HG03066 (cell line): ENCODE data around the gene CTNND2.

Source experiments
- ATAC-seq: cut with Tn5 transposase; IDR thresholded peaks from one replicate; pipeline ENCODE4 v1.9.1; 2021; ENCODE audit warnings: low read depth; ENCODE audit not compliant: unreplicated experiment

The CTNND2 gene

GRCh38 chr5:11904265-11904906, at the start of gene CTNND2:
Gene CTNND2, minus strand, starts transcription at chr5:11904446. Its CDS starts 593 bp downstream, at chr5:11903853.
- peak; percentile 48 for ATAC-seq

GRCh38 chr5:11946317-11946716, 42.1 kb upstream of the CTNND2 start:
- no peak for ATAC-seq

GRCh38 chr5:11941566-11941965, 37.3 kb upstream of the CTNND2 start:
- ATAC-seq = no peak

- ATAC-seq = no peak
Observed at GRCh38 chr5:11931638-11932037, 27.4 kb upstream of the CTNND2 start.

GRCh38 chr5:11928909-11929308, 24.7 kb upstream of the CTNND2 start:
- no peak for ATAC-seq

GRCh38 chr5:11925701-11926100, 21.5 kb upstream of the CTNND2 start:
- no peak for ATAC-seq

- no peak for ATAC-seq
Observed at GRCh38 chr5:11922394-11922793, 18.1 kb upstream of the CTNND2 start.

- no peak for ATAC-seq
Observed at GRCh38 chr5:11918463-11919045, 14.3 kb upstream of the CTNND2 start.

- ATAC-seq = no peak
Observed at GRCh38 chr5:11909471-11909870, 5.2 kb upstream of the CTNND2 start.

GRCh38 chr5:11906497-11906896, 2.3 kb upstream of the CTNND2 start:
- ATAC-seq = no peak

GRCh38 chr5:11905206-11905605, 960 bp upstream of the CTNND2 start:
- ATAC-seq = no peak

GRCh38 chr5:11903614-11904264, 507 bp downstream of the CTNND2 start:
- peak; percentile 46 for ATAC-seq

- no peak for ATAC-seq
Observed at GRCh38 chr5:11903121-11903613, 1.1 kb downstream of the CTNND2 start.

- no peak for ATAC-seq
Observed at GRCh38 chr5:11902201-11902619, 2.0 kb downstream of the CTNND2 start.

- no peak for ATAC-seq
Observed at GRCh38 chr5:11898787-11899186, 5.5 kb downstream of the CTNND2 start.

GRCh38 chr5:11897781-11898180, 6.5 kb downstream of the CTNND2 start:
- no peak for ATAC-seq

- ATAC-seq = no peak
Observed at GRCh38 chr5:11894992-11895391, 9.3 kb downstream of the CTNND2 start.

- ATAC-seq = no peak
Observed at GRCh38 chr5:11892832-11893231, 11.4 kb downstream of the CTNND2 start.

GRCh38 chr5:11890777-11891176, 13.5 kb downstream of the CTNND2 start:
- ATAC-seq = no peak

- no peak for ATAC-seq
Observed at GRCh38 chr5:11888221-11888620, 16.0 kb downstream of the CTNND2 start.

GRCh38 chr5:11878814-11879213, 25.4 kb downstream of the CTNND2 start:
- ATAC-seq = no peak

GRCh38 chr5:11873587-11873986, 30.7 kb downstream of the CTNND2 start:
- no peak for ATAC-seq
